ENCODE results near the gene IFITM1.
"Not testable (repeated sequence)": the region's sequence is repeated elsewhere in the genome, so short reads cannot be mapped to it uniquely, and the experiment has no call there.

The IFITM1 gene

GRCh38 chr11:282630-283360 lies 31.0 kb upstream of the IFITM1 start:
- DNase-seq (ENCODE audit: low spot score), result no peak

DNA sequence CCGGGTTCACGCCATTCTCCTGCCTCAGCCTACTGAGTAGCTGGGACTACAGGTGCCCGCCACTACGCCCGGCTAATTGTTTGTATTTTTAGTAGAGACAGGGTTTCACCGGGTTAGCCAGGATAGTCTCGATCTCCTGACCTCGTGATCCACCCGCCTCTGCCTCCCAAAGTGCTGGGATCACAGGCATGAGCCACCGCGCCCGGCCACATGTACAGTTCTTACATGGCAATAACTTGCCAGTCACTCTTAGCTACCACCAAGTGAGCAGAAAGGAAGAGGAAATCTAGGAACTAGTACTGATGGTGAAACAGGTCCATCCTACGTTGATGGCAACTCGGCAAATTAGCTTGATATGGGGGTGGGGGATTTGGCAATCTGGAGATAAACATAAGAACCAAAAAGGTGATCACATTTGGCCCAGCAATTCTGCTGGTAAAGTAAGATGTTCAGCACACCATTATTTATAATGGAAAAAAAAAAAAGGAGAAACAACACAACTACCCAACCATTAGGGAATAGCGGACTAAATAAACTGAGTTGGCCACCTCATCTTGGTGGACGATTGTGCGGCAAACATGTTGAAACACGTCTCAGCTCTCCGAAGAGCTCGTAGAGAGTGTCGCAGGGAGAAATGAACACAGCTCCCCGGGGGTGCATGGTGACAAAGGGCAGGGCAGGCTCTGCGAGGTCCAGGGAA lies 30.3 kb upstream of the IFITM1 start:
- DNase-seq (ENCODE audit: low spot score), result no peak

- no peak for DNase-seq (ENCODE audit: low spot score)
Observed at GRCh38 chr11:284105-285020, 29.5 kb upstream of the IFITM1 start.

- DNase-seq (ENCODE audit: low spot score), result no peak
Observed at GRCh38 chr11:285021-285893, 28.6 kb upstream of the IFITM1 start.

DNA sequence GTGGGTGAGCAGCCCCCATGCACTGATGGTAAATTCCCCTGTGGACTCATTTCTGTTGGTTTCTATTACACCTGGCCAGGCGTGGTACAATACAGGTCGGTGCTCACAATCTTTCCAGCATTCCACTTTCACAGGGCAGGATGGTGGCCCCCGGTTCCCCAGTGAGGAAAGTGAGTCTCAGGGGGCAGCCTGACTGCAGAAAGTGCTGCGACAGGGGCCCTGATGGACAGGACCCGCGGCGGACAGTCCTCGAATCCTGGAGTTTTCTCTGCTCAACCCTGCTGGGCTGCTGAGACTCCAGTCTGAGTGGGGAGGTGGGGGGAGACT lies 28.0 kb upstream of the IFITM1 start:
- no peak for DNase-seq (ENCODE audit: low spot score)

DNA sequence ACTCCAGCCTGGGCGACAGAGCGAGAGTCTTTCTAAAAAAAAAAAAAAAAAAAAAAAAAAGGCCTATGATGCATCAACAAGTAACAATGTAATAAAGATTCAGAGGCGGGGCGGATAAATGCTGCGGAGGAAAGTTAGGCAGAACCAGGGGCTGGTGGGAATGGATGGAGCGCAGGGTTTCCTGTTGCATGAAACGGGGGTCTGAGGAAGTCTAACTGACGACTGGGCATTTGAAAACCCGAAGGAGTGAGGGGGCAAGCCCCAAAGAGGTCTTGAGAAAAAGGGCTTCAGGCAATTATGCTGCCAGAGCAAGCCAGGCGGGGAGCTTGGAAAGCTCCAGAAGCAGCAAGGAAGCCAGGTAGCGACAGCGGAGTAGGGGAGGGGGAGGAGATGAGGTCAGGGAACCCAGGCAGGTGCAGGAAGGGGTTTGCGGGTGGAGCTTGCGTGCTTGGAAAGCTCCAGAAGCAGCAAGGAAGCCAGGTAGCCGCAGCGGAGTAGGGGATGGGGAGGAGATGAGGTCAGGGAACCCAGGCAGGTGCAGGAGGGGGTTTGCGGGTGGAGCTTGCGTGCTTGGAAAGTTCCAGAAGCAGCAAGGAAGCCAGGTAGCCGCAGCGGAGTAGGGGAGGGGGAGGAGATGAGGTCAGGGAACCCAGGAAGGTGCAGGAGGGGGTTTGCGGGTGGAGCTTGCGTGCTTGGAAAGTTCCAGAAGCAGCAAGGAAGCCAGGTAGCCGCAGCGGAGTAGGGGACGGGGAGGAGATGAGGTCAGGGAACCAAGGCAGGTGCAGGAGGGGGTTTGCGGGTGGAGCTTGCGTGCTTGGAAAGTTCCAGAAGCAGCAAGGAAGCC lies 26.6 kb upstream of the IFITM1 start:
- not testable (repeated sequence) for DNase-seq (ENCODE audit: low spot score)

DNA sequence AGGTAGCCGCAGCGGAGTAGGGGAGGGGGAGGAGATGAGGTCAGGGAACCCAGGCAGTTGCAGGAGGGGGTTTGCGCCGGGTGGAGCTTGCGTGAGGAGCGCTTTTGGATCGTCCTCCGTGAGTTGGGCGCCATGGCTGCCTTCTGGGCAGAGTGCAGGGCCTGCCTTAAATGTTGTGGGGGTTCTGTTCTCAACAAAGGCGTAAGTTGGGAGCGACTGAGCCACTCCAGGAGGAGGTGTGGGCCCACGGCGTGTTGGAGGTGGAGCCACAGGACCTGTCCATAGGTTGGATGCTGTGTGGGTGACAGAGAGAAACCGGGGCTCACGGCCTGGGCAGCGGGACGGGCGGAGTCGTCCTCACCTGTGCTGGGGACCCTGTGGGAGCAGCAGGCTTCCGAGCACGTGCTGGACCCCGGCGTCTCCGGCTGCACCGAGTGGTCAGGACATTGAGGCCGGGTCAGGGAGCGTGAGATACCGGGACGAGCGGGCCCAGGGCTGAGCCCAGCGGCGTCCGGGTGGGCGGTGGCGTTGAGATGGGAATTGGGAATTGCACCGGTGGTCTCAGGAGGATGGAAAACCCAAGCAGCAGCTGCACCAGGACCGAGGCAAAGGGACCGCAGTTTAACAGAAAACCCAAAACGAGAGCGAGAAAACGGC lies 25.9 kb upstream of the IFITM1 start:
- no peak for DNase-seq (ENCODE audit: low spot score)

- peak; percentile 76 for DNase-seq (ENCODE audit: low spot score)
Observed at GRCh38 chr11:288478-289397, 25.1 kb upstream of the IFITM1 start, which contains the start of gene PGGHG. Gene PGGHG, plus strand, starts transcription at chr11:289126. Its CDS starts 691 bp downstream, at chr11:289817.

DNA sequence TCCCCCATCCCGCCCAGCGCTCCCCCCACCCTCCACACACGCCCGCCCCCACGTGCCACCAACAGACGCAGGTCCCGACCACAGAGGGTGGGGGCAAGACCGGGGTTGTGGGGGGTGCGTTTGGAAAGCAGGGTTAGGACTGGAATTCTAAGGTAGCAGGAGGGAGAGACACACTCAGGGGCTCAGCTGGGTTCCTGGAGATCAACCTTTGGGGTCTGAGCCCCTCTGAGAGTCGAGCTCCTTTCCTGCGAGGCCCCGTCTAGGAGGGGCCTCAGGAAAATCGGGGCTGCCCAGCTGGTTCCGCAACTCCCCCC lies 24.5 kb upstream of the IFITM1 start:
- no peak for DNase-seq (ENCODE audit: low spot score)

DNA sequence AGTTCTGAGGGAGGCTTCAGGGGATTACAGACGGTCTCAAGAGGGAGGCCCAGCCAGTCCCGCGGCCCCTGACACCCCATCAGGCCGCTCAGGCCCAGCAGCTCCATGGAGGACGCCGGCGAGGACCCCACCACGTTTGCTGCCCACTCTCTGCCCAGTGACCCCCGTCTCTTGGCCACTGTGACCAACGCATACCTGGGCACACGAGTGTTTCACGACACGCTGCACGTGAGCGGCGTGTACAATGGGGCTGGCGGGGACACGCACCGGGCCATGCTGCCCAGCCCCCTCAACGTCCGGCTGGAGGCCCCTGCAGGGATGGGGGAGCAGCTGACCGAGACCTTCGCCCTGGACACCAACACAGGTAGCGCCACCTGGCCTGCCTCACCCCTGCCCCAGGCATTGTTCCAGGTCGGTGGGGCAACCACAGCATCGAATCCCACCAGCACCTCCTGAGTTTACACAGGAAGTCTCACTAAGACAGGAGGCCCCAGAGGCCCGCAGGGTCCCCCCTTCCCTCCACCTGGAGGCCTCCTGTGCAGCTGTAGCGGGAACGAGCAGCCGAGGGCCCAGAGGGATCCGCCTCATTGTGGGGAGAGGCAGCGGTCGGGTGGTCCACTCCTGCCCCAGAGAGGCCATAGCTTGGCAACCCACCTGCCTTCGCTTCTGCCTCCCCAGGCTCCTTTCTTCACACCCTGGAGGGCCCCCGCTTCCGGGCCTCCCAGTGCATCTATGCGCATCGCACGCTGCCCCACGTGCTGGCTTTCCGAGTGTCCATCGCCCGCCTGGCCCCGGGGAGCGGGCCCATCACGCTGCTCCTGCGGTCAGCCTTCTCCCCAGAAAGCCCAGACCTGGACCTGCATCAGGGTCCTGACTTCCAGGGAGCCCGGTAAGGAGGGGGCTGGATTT lies 23.9 kb upstream of the IFITM1 start:
- no peak for DNase-seq (ENCODE audit: low spot score)

DNA sequence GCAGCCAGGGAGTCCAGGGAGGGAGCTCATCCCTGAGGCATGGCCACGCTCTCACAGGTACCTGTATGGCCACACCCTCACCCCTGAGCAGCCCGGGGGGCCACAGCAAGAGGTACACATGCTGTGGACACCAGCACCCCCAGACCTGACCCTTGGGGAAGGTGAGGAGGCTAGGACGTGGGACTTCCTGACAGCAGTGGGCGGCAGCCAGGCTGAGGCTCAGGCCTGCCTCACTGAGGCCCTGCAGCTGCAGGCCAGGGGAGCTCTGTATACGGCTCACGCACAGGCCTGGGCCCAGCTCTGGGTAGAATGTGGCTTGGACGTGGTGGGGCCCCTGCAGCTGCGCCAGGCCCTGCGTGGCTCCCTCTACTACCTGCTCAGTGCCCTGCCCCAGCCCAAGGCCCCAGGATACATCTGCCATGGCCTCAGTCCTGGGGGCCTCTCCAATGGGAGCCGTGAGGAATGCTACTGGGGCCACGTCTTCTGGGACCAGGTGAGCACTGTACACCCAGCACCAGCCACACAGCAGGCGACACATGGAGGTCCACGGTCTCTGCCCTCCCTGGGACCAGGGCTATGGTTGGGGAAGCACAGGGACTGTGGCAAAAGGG lies 23.1 kb upstream of the IFITM1 start:
- DNase-seq (ENCODE audit: low spot score), result no peak

DNA sequence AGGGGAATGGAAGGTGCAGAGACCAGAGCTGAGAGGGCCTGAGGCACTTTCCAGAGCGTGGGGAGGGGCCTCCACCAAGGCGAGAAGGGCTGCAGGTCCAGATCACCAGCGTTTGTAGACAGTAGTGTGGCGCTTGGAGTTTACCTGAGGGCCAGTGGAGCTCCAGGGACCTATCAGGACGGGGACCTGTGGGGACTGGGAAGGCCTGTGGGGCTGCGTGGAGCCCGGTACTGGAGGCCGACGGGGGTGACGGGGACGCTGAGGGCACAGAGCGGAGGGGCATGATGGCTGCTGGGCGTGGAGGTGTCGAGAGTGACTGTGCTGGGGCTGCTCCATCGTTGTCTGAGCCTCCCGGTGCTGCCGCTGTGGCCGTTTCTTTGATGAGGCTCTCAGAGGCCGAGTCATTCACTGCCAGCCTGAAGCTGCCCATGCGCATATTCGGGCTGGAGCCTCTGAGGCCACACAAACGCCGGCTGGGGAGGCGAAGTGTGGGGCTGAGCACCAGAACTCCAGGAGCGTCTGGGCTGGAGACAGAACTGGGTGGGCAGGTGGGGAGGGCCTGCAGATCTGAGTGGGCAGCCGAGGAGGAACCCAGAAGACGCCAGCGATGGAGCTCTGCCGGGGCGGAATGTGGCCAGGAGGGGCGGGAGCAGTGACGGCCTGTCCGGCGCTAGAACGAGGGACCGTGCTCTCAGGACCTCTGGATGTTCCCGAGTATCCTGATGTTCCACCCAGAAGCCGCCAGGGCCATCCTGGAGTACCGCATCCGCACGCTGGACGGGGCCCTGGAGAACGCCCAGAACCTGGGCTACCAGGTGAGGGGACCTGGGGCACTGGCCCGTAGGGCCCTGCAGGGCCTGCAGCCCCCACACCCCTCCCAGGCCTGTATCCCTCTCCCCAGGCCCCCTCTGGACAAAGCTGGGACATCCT lies 22.3 kb upstream of the IFITM1 start:
- no peak for DNase-seq (ENCODE audit: low spot score)

- DNase-seq (ENCODE audit: low spot score), result no peak
Observed at GRCh38 chr11:292211-293121, 21.4 kb upstream of the IFITM1 start.

GRCh38 chr11:293271-293851 lies 20.5 kb upstream of the IFITM1 start:
- no peak for DNase-seq (ENCODE audit: low spot score)
